Panc1 (cell line): ENCODE data around the gene GHRHR. TPM values are rescaled to one million over a fixed set of nuclear protein-coding genes. Genes with fewer than 3 reads are reported as not detected.

ENCODE experiments used
- ATAC-seq: fragments of 200-7000 bp; cut with Tn5 transposase; 2 replicates; pipeline ENCODE4 v1.9.1; 2020; ENCODE audit warnings: mild to moderate bottlenecking, moderate library complexity
- BruUV-seq: library from RNA; stranded (reverse); fragments of 400-500 nt; replicated peaks from 2 replicates; lab custom pipeline; 2021; lab: Mats Ljungman, UMichigan
- CTCF ChIA-PET: fragments of 300-600 bp; sonication (Branson Sonifier 250); formaldehyde crosslinking; loops from one replicate; lab custom pipeline; 2022; ENCODE audit warnings: antibody characterized with exemption; lab: Charles Lee
- POLR2A ChIA-PET: fragments of 300-600 bp; sonication (Branson Sonifier 250); formaldehyde crosslinking; loops from one replicate; lab custom pipeline; 2022; ENCODE audit warnings: antibody characterized with exemption; lab: Charles Lee
- DNase-seq: peaks from one replicate; pipeline ENCODE4 v3.0.0-alpha.2; 2010; ENCODE audit warnings: low read depth, low spot score
- H3K27ac ChIP-seq: 2 replicates; pipeline ENCODE4 v1.5.1; 2011; ENCODE audit warnings: mild to moderate bottlenecking, low read length, inconsistent platforms
- H3K27me3 ChIP-seq: fragments of 200-500 bp; sonication (Bioruptor generic); 2 replicates; pipeline ENCODE4 v1.6.0; 2014; ENCODE audit warnings: low read length, inconsistent platforms; ENCODE audit not compliant: control insufficient read depth, insufficient read depth
- H3K36me3 ChIP-seq: fragments of 200-500 bp; sonication (Bioruptor generic); 2 replicates; pipeline ENCODE4 v1.5.1; 2014; ENCODE audit warnings: inconsistent platforms, mild to moderate bottlenecking, low read length, moderate library complexity; ENCODE audit not compliant: control insufficient read depth, insufficient read depth
- H3K4me1 ChIP-seq: 2 replicates; pipeline ENCODE4 v1.5.1; 2011; ENCODE audit warnings: inconsistent platforms, mild to moderate bottlenecking, low read length, moderate library complexity; ENCODE audit not compliant: control insufficient read depth, insufficient read depth
- H3K4me3 ChIP-seq, 2 experiments: 2 replicates each; pipeline ENCODE4 v1.5.1; 2011 to 2012; ENCODE audit warnings: low read depth in 2 of 2, low read length in 2 of 2, mild to moderate bottlenecking in 2 of 2, inconsistent platforms in 1 of 2, moderate library complexity in 1 of 2
- H3K9me3 ChIP-seq: fragments of 200-500 bp; sonication (Bioruptor generic); 2 replicates; pipeline ENCODE4 v1.5.1; 2014; ENCODE audit warnings: low read depth, mild to moderate bottlenecking, inconsistent platforms, low read length, moderate library complexity; ENCODE audit not compliant: control insufficient read depth, insufficient read depth
- POLR2AphosphoS5 ChIP-seq: IDR thresholded peaks from 2 replicates; pipeline ENCODE4 v1.6.1; 2012; ENCODE audit warnings: mild to moderate bottlenecking, low read depth, low read length, moderate library complexity
- REST ChIP-seq, 2 experiments: IDR thresholded peaks; 2 replicates each; pipeline ENCODE4 v1.6.1; 2011 to 2012; ENCODE audit warnings: low read depth in 2 of 2, control low read depth in 1 of 2, low read length in 1 of 2, mild to moderate bottlenecking in 1 of 2, moderate library complexity in 1 of 2; ENCODE audit not compliant: insufficient read depth in 1 of 2
- SIN3A ChIP-seq: IDR thresholded peaks from 2 replicates; pipeline ENCODE4 v1.6.1; 2012; ENCODE audit warnings: low read depth, mild to moderate bottlenecking, low read length, moderate library complexity, borderline replicate concordance; ENCODE audit not compliant: insufficient read depth
- TCF7L2 ChIP-seq: IDR thresholded peaks from 2 replicates; pipeline ENCODE4 v1.6.1; 2011; ENCODE audit warnings: mild to moderate bottlenecking, low read depth, low read length, inconsistent platforms
- in situ Hi-C: cut with HindIII; loops from 2 replicates; pipeline ENCODE4 v1.10.0; 2016; ENCODE audit warnings: low sequenced_read_pairs, low pct_unique_long_range_greater_than_20kb
- intact Hi-C: fragments of 100-400 bp; cut with micrococcal nuclease; formaldehyde crosslinking; loops from one replicate; pipeline ENCODE4 v1.10.0; 2022; ENCODE audit not compliant: unreplicated experiment
- total RNA-seq: library from RNA; stranded (reverse); gene quantifications from one replicate; pipeline ENCODE4 v1.2.1, GENCODE V29; 2021; ENCODE audit not compliant: unreplicated experiment
- TF ChIP-seq, protein P1 (sequence below): fragments of 450-650 bp; IDR thresholded peaks from 2 replicates; pipeline ENCODE4 v1.5.1; 2017; ENCODE audit warnings: mild to moderate bottlenecking

GHRHR gene
- total RNA-seq, 1 experiment from 2014 or later, result not detected

DNA sequence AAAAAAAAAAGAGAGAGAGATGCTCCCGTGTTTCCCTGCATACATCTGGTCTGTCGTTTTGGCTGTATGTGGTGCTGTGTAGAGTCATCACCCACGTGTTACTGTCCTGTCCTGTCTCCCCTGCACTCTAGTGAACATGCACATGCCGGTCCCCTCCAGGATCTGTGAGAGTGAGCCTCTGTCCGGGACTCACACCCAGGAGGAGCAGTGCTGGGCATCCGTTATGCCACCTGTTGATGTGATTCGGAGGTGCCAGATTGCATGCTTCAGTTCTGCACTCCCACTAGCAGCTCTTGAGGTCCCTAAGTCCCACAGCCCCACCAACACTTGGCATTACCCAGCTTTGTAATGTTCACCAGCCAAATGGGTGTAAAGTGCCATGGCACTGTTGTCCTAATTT, 16.4 kb downstream of the GHRHR start:
- ATAC-seq, result no peak
- Histone ChIP-seq H3K4me3 (no peak overlapping the region), H3K27ac (no peak overlapping the region), H3K9me3 (no peaks in the 10 kb centered on the region), H3K36me3 (no peaks in the 10 kb centered on the region), H3K4me1 (0 out of 2 replicates have a peak, but pooled peaks cover 3% of the 10 kb centered on the region), H3K27me3 (peaks cover 18% of the 10 kb centered on the region)
- no peak for DNase-seq
- no peak for TF ChIP-seq REST (IDR thresholded peaks at IDR 0.05; ENCODE audit: insufficient read depth in 1 of 2, low read depth in 2 of 2, low read length in 1 of 2)
- TF ChIP-seq SIN3A, result no peak
- TF ChIP-seq TCF7L2, result no peak
- no peak for TF ChIP-seq POLR2AphosphoS5
- TF ChIP-seq, protein P1, sequence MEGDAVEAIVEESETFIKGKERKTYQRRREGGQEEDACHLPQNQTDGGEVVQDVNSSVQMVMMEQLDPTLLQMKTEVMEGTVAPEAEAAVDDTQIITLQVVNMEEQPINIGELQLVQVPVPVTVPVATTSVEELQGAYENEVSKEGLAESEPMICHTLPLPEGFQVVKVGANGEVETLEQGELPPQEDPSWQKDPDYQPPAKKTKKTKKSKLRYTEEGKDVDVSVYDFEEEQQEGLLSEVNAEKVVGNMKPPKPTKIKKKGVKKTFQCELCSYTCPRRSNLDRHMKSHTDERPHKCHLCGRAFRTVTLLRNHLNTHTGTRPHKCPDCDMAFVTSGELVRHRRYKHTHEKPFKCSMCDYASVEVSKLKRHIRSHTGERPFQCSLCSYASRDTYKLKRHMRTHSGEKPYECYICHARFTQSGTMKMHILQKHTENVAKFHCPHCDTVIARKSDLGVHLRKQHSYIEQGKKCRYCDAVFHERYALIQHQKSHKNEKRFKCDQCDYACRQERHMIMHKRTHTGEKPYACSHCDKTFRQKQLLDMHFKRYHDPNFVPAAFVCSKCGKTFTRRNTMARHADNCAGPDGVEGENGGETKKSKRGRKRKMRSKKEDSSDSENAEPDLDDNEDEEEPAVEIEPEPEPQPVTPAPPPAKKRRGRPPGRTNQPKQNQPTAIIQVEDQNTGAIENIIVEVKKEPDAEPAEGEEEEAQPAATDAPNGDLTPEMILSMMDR, result no peak
- ChIA-PET POLR2A (no interaction called here), CTCF (interaction anchor here (0.6 kb wide), 1 partner anchor 196 kb away, joined by 6 read pairs; no protein-coding TSS in a partner anchor)
- no TSS peak for BruUV-seq
- intact Hi-C loops (no loop called here), in situ Hi-C loops (no loop called here)

DNA sequence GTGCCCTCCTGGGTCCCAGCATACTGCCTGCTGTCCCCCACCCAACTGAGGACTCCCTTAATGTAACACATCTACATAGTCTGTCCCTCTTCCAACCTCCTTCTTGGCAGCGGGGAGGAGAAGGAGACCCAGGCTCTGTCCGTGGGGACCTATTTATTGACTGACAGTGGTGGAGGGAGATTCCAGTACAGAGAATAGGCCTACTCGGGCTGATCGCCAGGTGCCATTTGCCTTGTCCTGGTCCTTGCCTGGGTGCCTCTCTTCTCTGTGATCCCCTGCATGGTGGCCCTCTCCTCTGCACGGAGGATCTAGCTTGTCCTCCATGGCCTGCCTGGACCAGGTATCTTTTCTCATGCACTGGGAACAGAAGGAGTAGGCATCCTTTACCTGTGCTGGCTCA, 17.0 kb downstream of the GHRHR start:
- intact Hi-C loops (no loop called here), in situ Hi-C loops (no loop called here)
- Histone ChIP-seq H3K4me1 (0 out of 2 replicates have a peak, but pooled peaks cover 3% of the 10 kb centered on the region), H3K9me3 (no peaks in the 10 kb centered on the region), H3K27ac (no peak overlapping the region), H3K27me3 (peaks cover 18% of the 10 kb centered on the region), H3K36me3 (no peaks in the 10 kb centered on the region), H3K4me3 (no peak overlapping the region)
- DNase-seq (no peak), ATAC-seq (no peak)
- POLR2A ChIA-PET, result no interaction called here
- no TSS peak for BruUV-seq
- CTCF ChIA-PET, result no interaction called here
- TF ChIP-seq POLR2AphosphoS5 (no peak), TCF7L2 (no peak), SIN3A (no peak), REST (IDR thresholded peaks at IDR 0.05; ENCODE audit: insufficient read depth in 1 of 2, low read depth in 2 of 2, low read length in 1 of 2) (no peak)
- TF ChIP-seq, protein P1, result no peak
